Dermis microvascular lymphatic vessel endothelial cell (primary cell): ENCODE measurements around the gene RPS6KC1. TPM values are rescaled to one million over a fixed set of nuclear protein-coding genes. Genes with fewer than 3 reads are reported as not detected.
A peak's percentile ranks its signal among the peaks of the same experiment; 100 is the strongest.
"Not testable (repeated sequence)": the region's sequence is repeated elsewhere in the genome, so short reads cannot be mapped to it uniquely, and the experiment has no call there.

Experiments
- DNase-seq, 2 donors: peaks; one replicate each; pipeline versions ENCODE4 v3.0.0 to v3.0.0-alpha.2; 2010; ENCODE audit warnings: low read depth in 2 of 2
- total RNA-seq: library from RNA; depleted of rRNA; stranded (reverse); fragments of >200 nt; gene quantifications from 2 replicates; pipeline ENCODE4 v1.2.1, GENCODE V29; 2014

The RPS6KC1 gene
- total RNA-seq, 1 donor from 2014 or later, result 15.5 TPM

DNA sequence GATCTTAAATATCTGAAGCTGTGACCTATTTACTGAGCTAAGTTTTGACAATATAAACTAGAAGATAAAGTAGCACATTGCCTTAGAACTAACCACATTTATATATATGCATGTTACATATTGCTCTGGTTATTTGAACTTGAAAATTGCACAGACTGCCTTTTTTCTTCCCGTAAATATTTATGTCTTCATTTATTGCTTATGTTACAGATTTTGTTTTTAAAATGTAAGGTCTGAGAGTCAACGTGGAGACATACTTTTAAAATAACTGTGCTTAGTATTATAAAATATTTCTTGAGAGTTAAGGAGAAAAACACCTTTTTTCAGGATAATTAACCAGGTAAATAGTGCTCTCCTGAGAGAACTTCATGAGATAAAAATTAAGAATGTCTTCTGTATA lies 3.1 kb downstream of the RPS6KC1 start:
- DNase-seq, result no peak

DNA sequence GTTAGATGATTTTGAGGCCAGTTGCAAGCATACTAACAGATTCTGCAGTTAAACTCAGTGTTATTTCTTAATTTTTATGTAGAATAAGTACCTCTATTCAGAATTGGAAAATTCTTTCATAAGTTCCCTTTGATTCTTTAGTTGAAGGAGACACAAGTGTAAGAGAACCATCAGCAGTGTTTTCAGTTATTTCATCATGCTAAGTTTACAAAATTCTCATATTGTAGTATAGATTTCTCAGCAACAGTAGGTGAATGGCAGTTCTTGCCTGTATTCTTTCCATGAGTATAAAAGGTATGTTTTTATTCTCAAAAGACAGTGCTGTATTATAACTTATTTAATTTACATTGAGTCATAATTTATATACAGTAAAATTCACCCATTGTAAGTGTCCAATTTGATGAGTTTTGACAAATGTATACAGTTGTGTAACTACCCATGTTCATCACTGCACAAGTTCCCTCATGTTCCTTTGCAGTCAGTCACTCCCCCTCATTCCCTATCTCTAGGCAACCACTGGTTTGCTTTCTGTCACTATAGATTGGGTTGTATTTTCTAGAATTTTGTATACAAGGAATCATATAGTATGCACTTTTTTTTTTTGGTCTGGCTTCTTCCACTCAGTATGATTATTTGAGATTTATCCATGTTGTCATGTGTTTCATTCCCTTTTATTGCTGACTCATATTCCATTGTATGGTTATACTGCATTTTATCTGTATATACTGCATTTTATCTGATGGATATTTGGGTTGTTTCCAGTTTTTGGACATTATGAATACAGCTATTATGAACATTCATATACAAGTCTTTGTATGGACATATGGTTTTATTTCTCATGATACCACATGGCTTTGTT lies 3.9 kb downstream of the RPS6KC1 start:
- no peak for DNase-seq

DNA sequence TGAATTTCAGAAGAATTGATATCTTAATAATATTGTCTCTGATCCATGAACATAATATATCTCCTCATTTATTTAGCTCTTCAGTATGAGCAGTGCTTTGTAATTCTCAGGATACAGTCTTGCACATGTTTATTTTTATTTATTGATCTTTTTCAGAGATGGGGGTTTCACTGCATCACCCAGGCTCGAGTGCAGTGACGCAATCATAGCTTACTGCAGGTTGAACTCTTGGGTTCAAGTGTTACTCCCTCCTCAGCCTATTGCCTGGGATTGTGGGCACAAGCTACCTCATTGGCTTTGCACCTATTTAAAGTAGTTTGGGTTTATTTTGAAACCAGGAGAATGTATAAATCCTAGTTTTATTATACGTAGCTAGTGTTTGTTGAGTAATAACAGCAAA lies 4.7 kb downstream of the RPS6KC1 start:
- no peak for DNase-seq

DNA sequence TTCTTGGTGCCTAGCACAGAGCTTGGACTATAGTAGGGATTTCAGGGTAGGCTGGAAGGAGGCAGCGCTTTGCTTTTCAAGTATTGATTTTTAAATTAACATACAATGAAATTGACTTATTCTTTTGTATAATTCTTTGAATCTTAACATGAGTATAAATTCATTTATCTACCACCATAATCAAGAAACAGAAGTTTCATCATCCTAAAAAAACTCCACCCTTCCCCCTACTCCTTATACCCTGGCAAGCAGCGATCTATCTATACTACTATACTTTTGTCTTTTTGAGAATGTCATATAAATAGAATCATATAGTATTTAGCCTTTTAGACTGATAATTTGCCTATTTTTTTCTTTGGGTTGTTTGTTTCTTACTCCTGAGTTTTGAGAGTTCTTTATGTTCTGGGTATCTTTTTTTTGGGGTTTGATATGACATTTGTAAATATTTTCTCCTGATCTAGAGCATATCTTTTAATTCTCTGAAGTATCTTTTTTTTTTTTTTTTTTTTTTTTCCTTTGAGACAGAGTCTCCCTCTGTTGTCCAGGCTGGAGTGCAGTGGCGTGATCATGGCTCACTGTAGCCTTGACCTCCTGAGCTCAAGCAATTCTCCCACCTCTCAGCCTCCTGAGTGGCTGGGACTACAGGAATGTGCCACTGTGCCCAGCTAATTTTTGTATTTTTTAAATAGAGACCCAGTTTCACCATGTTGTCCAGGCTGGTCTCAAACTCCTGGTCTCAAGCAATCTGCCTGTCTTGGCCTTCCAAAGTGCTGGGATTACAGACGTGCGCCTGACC lies 6.4 kb downstream of the RPS6KC1 start:
- DNase-seq, result no peak

DNA sequence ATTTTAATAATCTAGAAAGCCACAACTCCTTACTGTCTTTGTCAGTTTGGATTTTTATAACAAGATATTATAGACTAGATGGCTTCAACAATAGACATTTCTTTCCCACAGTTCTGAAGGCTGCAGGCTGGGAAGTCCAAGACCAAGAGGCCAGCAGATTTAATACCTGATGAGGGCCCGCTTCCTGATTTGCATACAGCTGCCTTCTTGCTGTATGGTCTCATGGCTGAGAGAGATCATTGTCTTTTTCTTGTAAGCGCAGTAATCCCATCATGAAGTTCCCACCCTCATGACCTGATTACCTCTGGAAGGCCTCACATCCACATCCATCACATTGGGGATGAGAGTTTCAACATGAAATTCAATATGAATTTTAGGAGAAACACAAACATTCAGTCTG lies 9.8 kb downstream of the RPS6KC1 start:
- no peak for DNase-seq

DNA sequence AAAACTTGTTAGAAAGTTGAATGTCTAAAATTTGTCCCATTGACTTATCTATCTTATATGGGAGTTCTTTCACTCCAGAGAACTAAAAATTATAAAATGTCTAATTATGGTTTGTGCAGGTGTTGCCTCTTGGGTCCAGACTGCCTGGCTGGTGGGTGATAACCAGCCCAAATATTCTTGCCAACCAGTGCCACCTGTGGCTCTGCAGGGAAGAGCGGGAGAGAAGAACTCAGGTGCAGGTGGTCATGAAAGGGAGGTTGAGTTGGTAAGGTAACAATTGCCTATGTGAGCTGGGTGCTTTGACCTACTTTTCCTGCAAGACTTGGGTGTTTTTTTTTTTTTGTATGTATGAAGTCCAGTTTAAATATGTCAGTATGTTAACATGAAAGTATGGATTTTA lies 10.2 kb downstream of the RPS6KC1 start:
- DNase-seq, result no peak

DNA sequence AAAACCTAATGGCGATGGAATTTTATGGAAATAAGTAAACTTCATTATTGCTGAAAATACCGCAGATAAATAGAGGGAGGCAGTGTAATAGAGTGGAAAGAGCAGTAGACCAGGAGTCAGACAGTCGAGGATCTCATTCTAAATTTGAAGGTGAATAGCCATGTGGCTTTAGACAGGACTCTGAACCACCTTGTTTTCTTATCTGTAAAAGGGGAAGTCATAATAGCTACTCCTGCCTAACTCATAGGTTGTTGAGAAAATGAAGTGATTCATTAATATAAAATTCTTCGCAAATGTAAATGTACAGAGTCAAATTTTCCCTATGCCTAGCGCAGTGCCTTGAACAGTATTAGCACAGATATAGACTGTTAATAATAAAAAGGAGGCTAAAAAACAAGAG lies 14.8 kb downstream of the RPS6KC1 start:
- DNase-seq, result no peak

DNA sequence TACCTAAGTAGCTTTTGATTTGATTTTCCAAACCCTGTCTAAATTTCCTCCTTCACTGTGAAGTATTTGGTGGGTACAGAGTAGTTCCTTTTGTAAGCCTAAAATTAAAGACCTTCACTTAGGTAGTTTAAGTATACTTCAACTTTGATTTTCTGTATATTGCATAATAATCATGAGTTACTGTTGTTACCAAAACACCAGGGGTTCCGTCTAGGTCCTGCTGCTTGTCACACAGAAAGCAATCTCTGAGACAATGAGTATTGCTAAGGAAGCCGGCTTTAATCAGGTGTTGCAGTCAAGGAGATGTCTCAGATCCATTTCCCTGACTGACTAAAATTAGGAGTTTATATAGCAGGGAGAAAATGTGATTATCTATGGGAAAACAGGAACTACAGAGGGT lies 15.3 kb downstream of the RPS6KC1 start:
- no peak for DNase-seq

DNA sequence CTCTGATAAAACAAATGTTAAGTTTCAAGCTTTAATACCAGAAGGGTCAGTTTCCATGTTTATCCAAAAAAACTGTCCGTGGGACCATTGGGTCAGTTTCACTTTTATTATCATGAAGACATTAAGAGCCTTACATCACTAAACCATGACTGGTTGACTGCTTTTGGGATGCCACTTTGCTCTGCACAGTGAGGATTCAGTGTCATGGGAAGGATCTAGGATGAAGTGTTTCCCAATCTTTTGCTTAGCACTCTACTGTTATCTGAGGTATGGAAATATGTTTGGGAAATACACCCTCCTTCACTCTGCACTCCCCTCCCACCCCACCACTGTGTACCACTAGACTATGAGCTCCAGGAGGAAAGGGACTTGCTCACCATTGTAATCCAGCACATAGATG lies 16.3 kb downstream of the RPS6KC1 start:
- no peak for DNase-seq

DNA sequence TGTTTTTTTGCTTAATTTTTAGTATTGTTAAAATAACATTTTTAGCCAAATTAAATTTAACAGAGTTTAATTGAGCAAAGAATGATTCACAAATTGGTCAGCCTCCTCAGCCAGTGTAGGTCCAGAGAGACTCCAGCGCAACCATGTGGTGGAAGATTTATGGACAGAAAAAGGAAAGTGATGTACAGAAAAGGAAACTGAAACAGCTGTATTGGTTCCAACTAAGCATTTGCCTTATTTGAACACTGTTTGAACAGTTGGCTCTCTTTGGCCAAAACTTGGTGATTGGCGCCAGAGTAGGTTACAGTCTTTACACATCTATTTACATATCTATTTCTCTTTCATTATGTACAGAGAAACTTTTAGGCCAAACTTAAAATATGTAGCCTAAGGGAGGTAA lies 19.4 kb downstream of the RPS6KC1 start:
- DNase-seq, result peak; percentile 46 to 54

DNA sequence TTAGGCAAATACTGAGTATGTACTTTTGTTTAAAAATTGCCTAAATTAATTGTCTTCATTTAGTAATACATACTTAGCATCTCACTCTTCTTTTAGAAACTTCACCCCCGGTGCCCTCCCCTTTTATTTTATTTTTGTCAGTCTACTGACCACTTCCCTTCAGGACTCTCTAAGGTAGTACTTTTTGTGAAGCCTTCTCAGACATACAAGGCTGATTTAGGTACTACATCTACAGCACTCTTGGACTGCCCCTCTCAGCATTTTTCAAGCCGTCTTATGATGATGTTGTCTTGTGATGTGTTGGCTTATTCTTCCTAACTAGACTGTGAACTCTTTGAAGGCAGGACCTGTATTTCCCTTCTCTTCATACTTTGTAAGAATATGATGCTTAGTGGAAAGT lies 24.7 kb downstream of the RPS6KC1 start:
- no peak for DNase-seq

DNA sequence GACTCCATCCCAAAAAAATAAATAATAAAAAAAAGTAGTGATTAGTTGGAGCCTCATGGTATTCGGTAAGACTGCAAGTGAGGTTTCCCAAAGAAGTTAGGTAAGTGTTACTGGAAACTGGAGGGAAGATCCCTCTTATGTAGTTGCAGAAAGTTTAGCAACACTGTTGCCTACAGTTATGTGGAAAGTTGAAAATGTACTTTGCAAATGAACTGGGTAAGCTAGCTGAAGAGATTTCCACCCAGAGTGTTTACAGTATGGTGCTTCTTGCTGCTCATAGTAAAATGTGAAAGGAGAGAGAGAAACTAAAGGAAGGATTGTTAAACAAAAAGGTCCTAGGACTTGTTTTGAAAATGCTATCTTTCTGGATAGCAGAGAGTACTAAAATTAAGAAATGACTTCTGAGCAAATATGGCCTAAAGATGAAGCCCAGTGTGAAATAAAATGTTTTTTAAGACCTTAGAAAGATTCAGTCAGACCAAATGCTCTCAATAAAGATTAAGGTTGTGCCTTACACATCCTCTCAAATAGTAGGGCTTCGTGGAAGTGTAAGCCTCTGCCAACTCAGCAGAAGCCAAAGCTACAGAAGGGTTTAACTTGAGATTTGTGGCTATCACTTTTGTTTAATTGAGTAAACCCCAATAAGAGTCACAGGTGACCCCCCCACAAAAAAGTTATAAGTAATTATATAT lies 31.5 kb downstream of the RPS6KC1 start:
- no peak for DNase-seq

DNA sequence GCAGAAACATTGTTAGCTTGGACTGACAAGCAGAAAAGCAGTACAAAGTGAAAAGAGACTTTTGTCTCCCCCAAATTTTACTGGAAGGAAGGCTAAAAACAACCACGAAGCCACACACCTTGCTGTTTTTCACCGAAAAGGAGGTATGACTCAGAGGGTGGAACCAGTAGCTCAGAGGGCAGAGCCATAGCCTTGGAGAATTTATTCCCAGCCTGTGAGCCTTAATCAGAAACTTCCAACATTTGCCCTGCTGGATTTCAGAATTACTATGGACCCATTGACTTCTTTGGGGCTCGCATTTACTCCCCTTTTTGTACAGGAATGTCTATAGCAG lies 32.0 kb downstream of the RPS6KC1 start:
- DNase-seq, result no peak

DNA sequence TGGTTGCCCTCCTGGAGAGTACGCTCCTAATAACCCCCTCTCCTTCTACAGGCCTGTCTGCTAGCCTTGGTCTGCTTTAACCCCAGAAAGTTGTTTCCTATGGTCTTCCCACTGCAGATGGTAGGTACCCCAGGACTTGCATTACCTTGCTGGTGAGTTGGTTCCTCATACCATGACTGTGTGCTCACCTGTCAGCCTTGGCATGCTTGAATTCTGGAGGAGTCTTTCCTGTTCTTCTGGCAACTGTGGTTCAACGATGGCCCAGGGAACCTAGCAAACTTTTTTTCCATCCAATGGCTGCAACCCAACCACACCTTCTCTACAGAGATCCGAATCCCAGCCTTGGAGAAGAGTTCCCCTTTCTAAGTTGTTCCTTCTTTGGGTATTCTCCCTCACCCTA lies 36.9 kb downstream of the RPS6KC1 start:
- no peak for DNase-seq

DNA sequence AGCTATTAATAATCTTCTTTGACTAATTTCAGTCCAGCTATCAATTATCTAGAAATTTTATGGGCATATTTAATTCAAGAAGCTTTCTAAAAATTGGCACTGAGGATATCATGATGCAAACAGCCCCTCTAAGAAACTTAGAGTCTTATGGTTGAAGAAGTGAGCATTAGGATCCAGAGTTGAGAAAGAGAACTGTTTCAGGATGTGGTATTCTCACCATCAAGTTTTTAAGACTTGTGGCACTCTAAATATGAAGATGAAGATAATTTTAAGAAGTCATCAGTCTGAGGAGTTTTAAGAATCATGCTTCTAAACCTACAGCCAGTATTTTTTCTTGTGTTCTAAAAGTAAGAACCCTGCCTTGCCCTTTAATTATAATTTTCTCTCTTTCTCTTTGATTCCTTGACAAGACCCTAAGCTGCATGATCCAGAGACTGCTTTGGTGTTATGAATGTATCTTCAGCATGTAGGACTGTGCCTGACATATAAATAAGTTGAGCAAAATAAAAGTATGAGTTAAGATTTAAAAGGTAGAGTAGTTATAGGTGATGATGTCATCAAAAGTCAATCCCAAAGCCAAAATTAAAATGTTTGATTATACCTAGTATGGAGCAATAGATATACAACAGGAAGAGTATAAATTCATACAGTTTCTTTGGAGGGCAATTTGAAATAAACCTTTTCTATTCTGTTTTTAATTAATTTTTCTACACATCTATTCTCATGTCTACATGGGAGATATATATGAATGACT lies 39.1 kb downstream of the RPS6KC1 start:
- no peak for DNase-seq

DNA sequence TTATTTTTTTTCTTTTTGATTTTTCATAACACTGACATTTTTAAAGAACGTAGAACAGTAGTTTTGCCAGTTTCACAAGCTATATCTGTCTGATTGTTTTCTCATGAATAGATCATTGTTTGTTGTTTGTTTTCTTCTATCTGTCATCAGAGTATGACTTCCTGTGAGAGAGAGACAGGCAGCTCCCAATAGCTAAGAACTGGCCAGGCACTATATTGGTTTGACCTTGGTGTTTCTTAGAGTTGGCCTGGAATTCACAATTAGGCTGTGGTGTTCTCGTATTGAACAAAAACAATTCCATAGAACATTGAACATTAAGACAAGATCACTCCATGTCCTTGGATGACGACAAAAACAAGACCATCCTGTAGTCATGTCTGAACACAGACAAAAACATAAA lies 43.4 kb downstream of the RPS6KC1 start:
- no peak for DNase-seq

DNA sequence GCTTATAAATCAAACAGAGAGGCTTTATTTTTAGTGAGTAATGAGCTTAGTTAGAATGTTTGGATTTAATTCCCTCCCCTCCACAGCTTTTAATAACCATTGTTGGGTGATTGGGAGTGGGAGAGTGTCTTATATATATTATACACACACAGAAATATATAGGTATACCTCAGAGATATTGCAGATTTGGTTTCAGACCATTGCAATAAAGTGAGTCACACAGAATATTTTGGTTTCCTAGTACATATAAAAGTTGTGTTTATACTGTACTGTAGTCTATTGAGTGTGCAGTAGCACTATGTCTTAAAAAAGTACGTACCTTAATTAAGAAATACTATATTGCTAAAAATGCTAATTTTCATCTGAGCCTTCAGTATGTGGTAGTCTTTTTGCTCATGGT lies 44.4 kb downstream of the RPS6KC1 start:
- no peak for DNase-seq

DNA sequence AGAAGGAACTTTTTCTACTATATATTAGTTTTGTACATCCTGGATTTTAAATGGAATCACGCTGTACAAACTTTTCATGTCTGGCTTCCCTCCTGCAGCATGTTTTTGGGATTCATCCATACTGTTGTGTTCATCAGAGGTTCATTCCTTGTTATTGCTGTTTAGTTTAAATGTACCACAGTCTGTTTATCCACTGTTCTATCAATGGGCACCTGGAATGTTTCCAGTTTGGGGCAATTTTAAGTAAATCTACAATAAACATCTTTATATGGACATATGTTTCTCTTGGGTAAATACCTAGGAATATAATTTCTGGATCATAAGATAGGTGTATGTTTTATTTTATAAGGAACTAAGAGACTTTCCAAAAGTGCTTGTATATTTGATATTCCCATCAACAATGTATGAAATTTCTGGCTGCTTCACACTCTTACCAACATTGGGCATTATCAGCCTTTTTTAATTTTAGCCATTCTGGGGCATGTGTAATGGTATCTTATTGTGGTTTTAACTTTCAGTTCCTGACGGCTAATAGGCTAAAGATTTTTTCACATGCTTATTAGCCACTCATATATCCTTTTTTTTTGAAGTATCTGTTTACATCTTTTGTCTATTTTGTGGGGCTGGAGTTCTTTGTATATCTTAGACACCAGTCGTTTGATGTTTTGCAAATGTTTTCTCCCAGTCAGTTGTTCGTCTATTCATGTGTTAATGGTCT lies 48.8 kb downstream of the RPS6KC1 start:
- no peak for DNase-seq

DNA sequence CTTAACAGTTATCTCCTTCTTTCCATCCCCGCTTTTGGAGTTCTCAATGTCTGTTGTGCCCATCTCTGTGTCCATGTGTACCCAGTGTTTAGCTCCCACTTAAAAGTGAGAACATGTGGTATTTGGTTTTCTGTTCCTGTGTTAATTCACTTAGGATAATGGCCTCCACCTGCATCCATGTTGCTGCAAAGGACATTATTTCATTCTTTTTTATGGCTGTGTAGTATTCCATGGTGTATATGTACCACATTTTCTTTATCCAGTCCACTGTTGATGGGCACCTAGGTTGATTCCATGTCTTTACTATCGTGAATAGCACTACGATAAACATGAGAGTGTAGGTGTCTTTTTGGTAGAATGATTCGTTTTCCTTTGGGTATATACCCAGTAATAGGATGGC lies 49.5 kb downstream of the RPS6KC1 start:
- not testable (repeated sequence) for DNase-seq

DNA sequence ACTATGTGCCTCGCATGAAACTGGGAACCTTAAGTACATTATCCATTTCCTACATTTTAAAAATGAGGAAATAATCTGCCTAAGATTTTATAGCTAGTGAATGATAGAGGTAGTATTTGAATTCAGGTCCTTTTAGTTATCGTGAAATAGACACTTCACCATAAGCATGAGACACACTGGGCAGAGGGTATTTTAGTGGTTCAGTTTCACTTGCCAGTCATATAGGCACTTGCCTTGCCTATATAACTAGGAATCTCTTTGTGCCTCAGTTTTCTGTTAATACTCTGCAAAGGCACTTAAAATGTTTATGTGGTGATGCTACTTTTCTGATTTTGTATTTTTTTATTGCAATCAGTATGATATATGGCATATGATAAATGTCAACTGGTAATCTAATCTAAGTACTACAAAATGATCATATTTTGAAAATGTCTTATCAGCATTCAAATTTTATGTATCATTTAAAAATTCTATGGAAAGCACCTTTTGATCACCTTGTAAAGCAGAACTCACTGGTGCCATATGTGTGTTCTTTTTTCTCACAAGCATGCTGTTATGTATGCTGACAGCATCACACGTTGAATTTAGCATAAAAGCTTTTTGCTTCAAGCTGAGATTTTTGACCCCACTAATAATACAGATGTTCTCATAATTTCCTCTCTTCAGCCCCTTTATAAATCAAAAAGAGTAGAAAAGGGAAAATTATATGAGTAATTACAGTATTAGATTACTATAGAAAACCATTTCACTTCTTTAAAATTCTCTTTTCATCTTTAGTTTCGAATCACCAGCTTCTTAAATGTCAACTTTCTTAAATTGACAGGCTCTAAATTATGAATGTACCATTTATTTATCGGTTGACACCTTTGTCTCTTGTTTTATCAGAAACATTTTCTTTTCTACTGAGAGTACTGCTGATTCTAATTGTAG lies 52.6 kb downstream of the RPS6KC1 start:
- no peak for DNase-seq
